ENCODE data around the gene CYB5B. TPM values are rescaled to one million over a fixed set of nuclear protein-coding genes. Genes with fewer than 3 reads are reported as not detected.

Gene CYB5B
- polyA plus RNA-seq, 3 donors: 32.3 to 90.4 (median 84.9) TPM

DNA sequence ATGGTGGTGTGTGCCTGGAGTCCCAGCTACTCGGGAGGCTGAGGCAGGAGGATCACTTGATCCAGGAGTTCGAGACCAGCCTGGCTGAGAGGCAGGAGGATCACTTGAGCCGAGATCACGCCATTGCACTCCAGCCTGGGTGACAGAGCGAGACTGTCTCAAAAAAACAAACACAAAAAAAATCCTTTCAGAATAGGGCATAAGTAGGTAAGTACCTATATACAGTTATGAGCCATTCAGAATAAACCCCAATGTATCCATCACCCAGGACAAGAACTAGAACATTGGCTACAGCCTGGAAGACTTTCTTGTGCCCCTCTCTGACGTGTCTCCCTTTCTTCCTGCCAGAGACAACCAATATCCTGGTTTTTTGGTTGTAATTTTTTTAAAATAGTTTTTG, 54.3 kb downstream of the CYB5B start:
- no peaks in the 10 kb centered on the region for H3K79me2 ChIP-seq (ENCODE audit: insufficient read depth, low read length)
- no CpG with 5 or more reads among the region's 6 CpGs for WGBS (ENCODE audit: insufficient coverage)

DNA sequence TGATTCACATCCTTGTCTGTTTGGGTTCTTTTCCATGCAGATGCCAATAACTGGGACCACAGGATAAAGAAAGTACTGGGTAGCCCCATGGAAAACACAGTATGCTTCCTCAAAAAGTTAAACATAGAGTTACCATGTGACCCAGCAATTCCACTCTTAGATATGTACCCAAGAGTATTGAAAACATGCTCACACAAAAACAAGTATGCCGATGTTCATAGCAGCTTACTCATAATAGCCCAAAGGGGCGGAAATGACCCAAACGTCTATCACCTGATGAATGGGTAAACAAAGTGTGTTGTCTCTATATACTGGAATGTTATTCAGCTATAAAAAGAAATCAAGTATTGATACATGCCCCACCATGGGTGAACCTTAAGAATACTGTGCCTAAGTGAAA, 55.4 kb downstream of the CYB5B start:
- Histone ChIP-seq H3K4me1 (ENCODE audit: control insufficient read depth in 1 of 2, insufficient read depth in 2 of 2, low read length in 2 of 2) (no peaks in the 10 kb centered on the region), H3K27ac (ENCODE audit: low read depth in 1 of 2, low read length in 2 of 2) (no peak overlapping the region), H3K27me3 (ENCODE audit: control insufficient read depth in 2 of 2, insufficient read depth in 2 of 2, low read length in 2 of 2) (peaks cover 69 to 94% of the 10 kb centered on the region in 2 donors), H3K79me2 (ENCODE audit: insufficient read depth, low read length) (no peaks in the 10 kb centered on the region), H3K9ac (ENCODE audit: insufficient read depth, low read length, poor library complexity, severe bottlenecking) (no peak overlapping the region), H3K9me3 (replicated peaks in 1 of 2; ENCODE audit: control insufficient read depth in 1 of 2, insufficient read depth in 1 of 2, low read length in 2 of 2) (peaks cover 0 to 4% of the 10 kb centered on the region in 2 donors), H2AFZ (ENCODE audit: insufficient read depth, low read depth, low read length, poor library complexity, severe bottlenecking) (no peak overlapping the region), H3K4me3 (replicated peaks in 1 of 3; ENCODE audit: low read depth in 2 of 3, low read length in 3 of 3) (no peak overlapping the region), H3K36me3 (replicated peaks in 1 of 2; ENCODE audit: control insufficient read depth in 1 of 2, insufficient read depth in 2 of 2, low read length in 2 of 2) (no peaks in the 10 kb centered on the region), H4K20me1 (ENCODE audit: insufficient read depth, low read length) (peaks cover 5% of the 10 kb centered on the region), H3K4me2 (replicated peaks; ENCODE audit: extremely low read depth, low read length, poor library complexity, severe bottlenecking) (no peak overlapping the region)
- Mint-ChIP-seq H3K27ac (no peak overlapping the region), H3K4me1 (peaks cover 13% of the 10 kb centered on the region), H3K36me3 (peaks cover 0 to 9% of the 10 kb centered on the region in 2 donors), H3K27me3 (ENCODE audit: low read depth in 3 of 3) (peaks cover 87 to 93% (median 89%) of the 10 kb centered on the region in 3 donors), H3K9me3 (peaks cover 0 to 9% (median 0%) of the 10 kb centered on the region in 7 donors), H3K4me3 (peak overlapping the region in 1 of 2 donors; percentile 67)
- no peak for DNase-seq
- TF ChIP-seq, protein P1, sequence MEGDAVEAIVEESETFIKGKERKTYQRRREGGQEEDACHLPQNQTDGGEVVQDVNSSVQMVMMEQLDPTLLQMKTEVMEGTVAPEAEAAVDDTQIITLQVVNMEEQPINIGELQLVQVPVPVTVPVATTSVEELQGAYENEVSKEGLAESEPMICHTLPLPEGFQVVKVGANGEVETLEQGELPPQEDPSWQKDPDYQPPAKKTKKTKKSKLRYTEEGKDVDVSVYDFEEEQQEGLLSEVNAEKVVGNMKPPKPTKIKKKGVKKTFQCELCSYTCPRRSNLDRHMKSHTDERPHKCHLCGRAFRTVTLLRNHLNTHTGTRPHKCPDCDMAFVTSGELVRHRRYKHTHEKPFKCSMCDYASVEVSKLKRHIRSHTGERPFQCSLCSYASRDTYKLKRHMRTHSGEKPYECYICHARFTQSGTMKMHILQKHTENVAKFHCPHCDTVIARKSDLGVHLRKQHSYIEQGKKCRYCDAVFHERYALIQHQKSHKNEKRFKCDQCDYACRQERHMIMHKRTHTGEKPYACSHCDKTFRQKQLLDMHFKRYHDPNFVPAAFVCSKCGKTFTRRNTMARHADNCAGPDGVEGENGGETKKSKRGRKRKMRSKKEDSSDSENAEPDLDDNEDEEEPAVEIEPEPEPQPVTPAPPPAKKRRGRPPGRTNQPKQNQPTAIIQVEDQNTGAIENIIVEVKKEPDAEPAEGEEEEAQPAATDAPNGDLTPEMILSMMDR (IDR thresholded peaks at IDR 0.05): no peak
- intact Hi-C loops (cut with micrococcal nuclease): no loop called here
- no CpG with 5 or more reads among the region's 3 CpGs for WGBS (ENCODE audit: insufficient coverage)

More for the DNA sequence above, 54.3 kb downstream of the CYB5B start:
- H3K27me3 ChIP-seq (ENCODE audit: control insufficient read depth in 2 of 2, insufficient read depth in 2 of 2, low read length in 2 of 2): peaks cover 71 to 94% of the 10 kb centered on the region in 2 donors
- DNase-seq: no peak
- peaks cover 86 to 90% (median 87%) of the 10 kb centered on the region in 3 donors for H3K27me3 Mint-ChIP-seq (ENCODE audit: low read depth in 3 of 3)
- no peak overlapping the region for H3K4me2 ChIP-seq (replicated peaks; ENCODE audit: extremely low read depth, low read length, poor library complexity, severe bottlenecking)
- no peak overlapping the region for H3K27ac Mint-ChIP-seq
- H3K4me3 Mint-ChIP-seq: peak overlapping the region in 1 of 2 donors; percentile 69
- peaks cover 5% of the 10 kb centered on the region for H4K20me1 ChIP-seq (ENCODE audit: insufficient read depth, low read length)
- H3K9ac ChIP-seq (ENCODE audit: insufficient read depth, low read length, poor library complexity, severe bottlenecking): no peak overlapping the region
- intact Hi-C loops (cut with micrococcal nuclease): no loop called here
- H3K4me1 ChIP-seq (ENCODE audit: control insufficient read depth in 1 of 2, insufficient read depth in 2 of 2, low read length in 2 of 2): no peaks in the 10 kb centered on the region
- H3K36me3 Mint-ChIP-seq: peaks cover 0 to 7% of the 10 kb centered on the region in 2 donors
- peaks cover 0 to 4% of the 10 kb centered on the region in 2 donors for H3K9me3 ChIP-seq (replicated peaks in 1 of 2; ENCODE audit: control insufficient read depth in 1 of 2, insufficient read depth in 1 of 2, low read length in 2 of 2)
- H3K4me3 ChIP-seq (replicated peaks in 1 of 3; ENCODE audit: low read depth in 2 of 3, low read length in 3 of 3): no peak overlapping the region
- TF ChIP-seq, protein P1 (IDR thresholded peaks at IDR 0.05): no peak
- no peak overlapping the region for H2AFZ ChIP-seq (ENCODE audit: insufficient read depth, low read depth, low read length, poor library complexity, severe bottlenecking)
- H3K36me3 ChIP-seq (replicated peaks in 1 of 2; ENCODE audit: control insufficient read depth in 1 of 2, insufficient read depth in 2 of 2, low read length in 2 of 2): no peaks in the 10 kb centered on the region
- peaks cover 13% of the 10 kb centered on the region for H3K4me1 Mint-ChIP-seq
- no peak overlapping the region for H3K27ac ChIP-seq (ENCODE audit: low read depth in 1 of 2, low read length in 2 of 2)
- H3K9me3 Mint-ChIP-seq: peaks cover 0 to 9% (median 2%) of the 10 kb centered on the region in 7 donors
